GM23338 (cell line): Measurements from ENCODE around the gene STX8. TPM values are rescaled to one million over a fixed set of nuclear protein-coding genes. Genes with fewer than 3 reads are reported as not detected.

Experiments used
- ATAC-seq: fragments of 200-7000 bp; cut with Tn5 transposase; 3 replicates; pipeline ENCODE4 v1.9.1; 2020
- DNase-seq: peaks from one replicate; pipeline ENCODE4 v3.0.0-alpha.2; 2015; ENCODE audit warnings: low spot score
- H2AFZ ChIP-seq: fragments of 200-600 bp; sonication (generic); 2 replicates; pipeline ENCODE4 v1.8.0; 2016; ENCODE audit warnings: antibody characterized with exemption, mild to moderate bottlenecking, moderate library complexity
- H3F3A ChIP-seq: fragments of 200-600 bp; sonication (generic); replicated peaks from 2 replicates; pipeline ENCODE4 v1.8.0; 2017; ENCODE audit warnings: antibody characterized with exemption, mixed run types, low read depth
- H3K27ac ChIP-seq: fragments of 200-600 bp; sonication (generic); 2 replicates; pipeline ENCODE4 v1.6.1; 2016; ENCODE audit warnings: low read depth
- H3K27me3 ChIP-seq: fragments of 200-600 bp; sonication (generic); 2 replicates; pipeline ENCODE4 v1.8.0; 2016; ENCODE audit warnings: mild to moderate bottlenecking, mixed run types, moderate library complexity; ENCODE audit not compliant: insufficient read depth
- H3K36me3 ChIP-seq: fragments of 200-600 bp; sonication (generic); 2 replicates; pipeline ENCODE4 v1.8.0; 2016; ENCODE audit warnings: mild to moderate bottlenecking; ENCODE audit not compliant: insufficient read depth
- H3K4me1 ChIP-seq: fragments of 200-600 bp; sonication (generic); 2 replicates; pipeline ENCODE4 v1.8.0; 2016; ENCODE audit warnings: mild to moderate bottlenecking, moderate library complexity; ENCODE audit not compliant: insufficient read depth
- H3K4me2 ChIP-seq: fragments of 200-600 bp; sonication (generic); 2 replicates; pipeline ENCODE4 v1.7.1; 2017; ENCODE audit warnings: mixed run types
- H3K4me3 ChIP-seq: fragments of 200-600 bp; sonication (generic); 2 replicates; pipeline ENCODE4 v1.6.1; 2016; ENCODE audit warnings: mixed run types
- H3K79me2 ChIP-seq: fragments of 200-600 bp; sonication (generic); replicated peaks from 2 replicates; pipeline ENCODE4 v1.8.0; 2017; ENCODE audit warnings: mild to moderate bottlenecking; ENCODE audit not compliant: insufficient read depth
- H3K9me2 ChIP-seq: fragments of 200-600 bp; sonication (generic); 2 replicates; pipeline ENCODE4 v1.8.0; 2017; ENCODE audit not compliant: insufficient read depth
- H4K20me1 ChIP-seq: fragments of 200-600 bp; sonication (generic); replicated peaks from 2 replicates; pipeline ENCODE4 v1.8.0; 2017; ENCODE audit warnings: mild to moderate bottlenecking; ENCODE audit not compliant: insufficient read depth
- H3K27ac Mint-ChIP-seq: 2 replicates; pipeline ENCODE4 v1.8.0; 2020; ENCODE audit warnings: inconsistent platforms, mild to moderate bottlenecking, moderate library complexity, mixed read lengths
- H3K27me3 Mint-ChIP-seq: 3 replicates; pipeline ENCODE4 v1.8.0; 2022; ENCODE audit warnings: low read depth, mild to moderate bottlenecking, moderate library complexity, mixed read lengths, inconsistent platforms; ENCODE audit not compliant: insufficient read depth, poor library complexity
- H3K36me3 Mint-ChIP-seq: 3 replicates; pipeline ENCODE4 v1.8.0; 2021; ENCODE audit warnings: low read depth, mild to moderate bottlenecking, inconsistent platforms, moderate library complexity, mixed read lengths
- H3K4me1 Mint-ChIP-seq: 3 replicates; pipeline ENCODE4 v1.8.0; 2020; ENCODE audit warnings: mild to moderate bottlenecking, inconsistent platforms, mixed read lengths
- H3K4me3 Mint-ChIP-seq: 3 replicates; pipeline ENCODE4 v1.8.0; 2021; ENCODE audit warnings: moderate library complexity, mild to moderate bottlenecking, inconsistent platforms, mixed read lengths
- H3K9me3 Mint-ChIP-seq: 3 replicates; pipeline ENCODE4 v1.8.0; 2020; ENCODE audit warnings: moderate library complexity, mild to moderate bottlenecking, inconsistent platforms, mixed read lengths
- CREB1 ChIP-seq: fragments of 250-450 bp; sonication (Bioruptor Pico); IDR thresholded peaks from 2 replicates; pipeline ENCODE4 v1.5.0; 2020; ENCODE audit warnings: low read depth, mild to moderate bottlenecking, moderate library complexity
- CTCF ChIP-seq, 2 experiments: fragments of 200-600 bp in 1 of 2; sonication (generic) in 1 of 2; conservative IDR thresholded peaks; 2 replicates each; pipeline versions ENCODE4 v1.5.1 to v1.6.1; 2016 to 2017; ENCODE audit warnings: antibody characterized with exemption in 2 of 2, low read depth in 2 of 2, mild to moderate bottlenecking in 2 of 2, moderate library complexity in 1 of 2
- EZH2 ChIP-seq: fragments of 200-600 bp; sonication (generic); IDR thresholded peaks from one replicate; pipeline ENCODE4 v1.8.0; 2017; ENCODE audit warnings: antibody characterized with exemption, mild to moderate bottlenecking, low read depth; ENCODE audit not compliant: unreplicated experiment
- EZH2phosphoT487 ChIP-seq: fragments of 200-600 bp; sonication (generic); IDR thresholded peaks from one replicate; pipeline ENCODE4 v1.8.1; 2018; ENCODE audit warnings: antibody characterized with exemption; ENCODE audit not compliant: unreplicated experiment
- JUNB ChIP-seq: IDR thresholded peaks from one replicate; pipeline ENCODE4 v1.6.1; 2016; ENCODE audit warnings: antibody characterized with exemption; ENCODE audit not compliant: unreplicated experiment
- NANOG ChIP-seq: IDR thresholded peaks from 2 replicates; pipeline ENCODE4 v1.6.1; 2016; ENCODE audit warnings: antibody characterized with exemption, borderline replicate concordance
- POLR2AphosphoS5 ChIP-seq: IDR thresholded peaks from 2 replicates; pipeline ENCODE4 v1.6.1; 2016; ENCODE audit warnings: antibody characterized with exemption, low read depth
- REST ChIP-seq: IDR thresholded peaks from one replicate; pipeline ENCODE4 v1.6.1; 2018; ENCODE audit warnings: antibody characterized with exemption; ENCODE audit not compliant: unreplicated experiment
- ZNF331 ChIP-seq: fragments of 250-450 bp; sonication (Bioruptor Pico); IDR thresholded peaks from 2 replicates; pipeline ENCODE4 v1.5.0; 2020; ENCODE audit warnings: low read depth, mild to moderate bottlenecking, moderate library complexity
- polyA plus RNA-seq: library from polyadenylated mRNA; unstranded; fragments of >200 nt; fragmentation: Nextera tagmentation; extraction: Ambion mirVana; gene quantifications from 2 replicates; pipeline ENCODE4 v1.2.1, GENCODE V29; 2016
- total RNA-seq: library from RNA; depleted of rRNA; stranded (reverse); fragments of >200 nt; shearing (Covaris generic); gene quantifications from 2 replicates; pipeline ENCODE4 v1.2.3, GENCODE V29; 2014
- TF ChIP-seq, protein P1 (sequence below): fragments of 250-450 bp; sonication (Bioruptor Pico); IDR thresholded peaks from 2 replicates; pipeline ENCODE4 v1.5.0; 2020; ENCODE audit warnings: mild to moderate bottlenecking, moderate library complexity

STX8 gene
- total and polyA plus RNA-seq, 2 experiments from 2014 or later, result 59.4 to 82.3 TPM

- ATAC-seq (no peak), DNase-seq (no peak)
- Mint-ChIP-seq H3K27ac (no peak overlapping the region), H3K4me1 (peaks cover 47% of the 10 kb centered on the region), H3K27me3 (peaks cover 13% of the 10 kb centered on the region), H3K36me3 (no peaks in the 10 kb centered on the region; the same call in 2 of the 3 replicates), H3K4me3 (no peak overlapping the region), H3K9me3 (no peaks in the 10 kb centered on the region; the same call in 2 of the 3 replicates)
- Histone ChIP-seq H3K4me3 (no peak overlapping the region), H2AFZ (no peak overlapping the region), H3K27ac (no peak overlapping the region), H3K9me2 (no peaks in the 10 kb centered on the region), H3K79me2 (no peaks in the 10 kb centered on the region), H4K20me1 (no peaks in the 10 kb centered on the region), H3K4me1 (peaks cover 22% of the 10 kb centered on the region), H3K27me3 (peaks cover 12% of the 10 kb centered on the region; the same call in 1 of the 2 replicates), H3K4me2 (no peak overlapping the region), H3K36me3 (no peaks in the 10 kb centered on the region), H3F3A (no peaks in the 10 kb centered on the region)
- TF ChIP-seq EZH2phosphoT487 (no peak), CTCF (conservative IDR thresholded peaks at IDR 0.05; ENCODE audit: low read depth in 2 of 2) (no peak), JUNB (no peak), EZH2 (no peak), POLR2AphosphoS5 (no peak), CREB1 (CRISPR knock-in tag) (no peak), ZNF331 (CRISPR knock-in tag) (no peak), NANOG (no peak)
These were observed 332.6 kb downstream of the STX8 start for GRCh38 chr17:9242983-9243382.

DNA sequence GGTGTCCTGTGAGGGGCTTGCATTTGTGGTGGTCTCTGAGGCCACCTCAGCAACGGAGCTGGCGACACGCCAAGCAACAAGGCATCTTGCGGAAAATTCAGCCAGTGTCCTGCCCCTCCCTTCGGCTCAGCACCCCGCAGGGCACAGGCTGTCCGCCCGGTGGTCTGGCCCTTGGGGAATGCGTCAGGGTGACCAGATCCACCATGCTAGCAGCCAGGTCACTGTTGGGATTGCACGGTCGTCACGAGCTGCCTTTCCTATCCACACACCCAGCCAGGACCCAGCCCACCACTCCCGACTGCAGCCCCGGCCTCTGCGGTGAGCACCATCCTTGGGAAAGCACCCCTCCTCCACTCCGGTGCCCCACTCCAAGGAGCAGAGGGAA, 333.1 kb downstream of the STX8 start:
- H3K4me1 Mint-ChIP-seq, result peaks cover 47% of the 10 kb centered on the region
- DNase-seq (no peak), ATAC-seq (no peak)
- Histone ChIP-seq H3K79me2 (no peaks in the 10 kb centered on the region), H3K27me3 (peaks cover 12% of the 10 kb centered on the region; the same call in 1 of the 2 replicates), H3K4me1 (peaks cover 22% of the 10 kb centered on the region), H3K9me2 (no peaks in the 10 kb centered on the region), H3K27ac (no peak overlapping the region), H3F3A (no peaks in the 10 kb centered on the region), H2AFZ (no peak overlapping the region), H3K4me2 (no peak overlapping the region), H3K4me3 (no peak overlapping the region), H4K20me1 (no peaks in the 10 kb centered on the region), H3K36me3 (no peaks in the 10 kb centered on the region)
- H3K27ac Mint-ChIP-seq, result no peak overlapping the region
- no peaks in the 10 kb centered on the region; the same call in 2 of the 3 replicates for H3K36me3 Mint-ChIP-seq
- H3K9me3 Mint-ChIP-seq, result no peaks in the 10 kb centered on the region; the same call in 2 of the 3 replicates
- peaks cover 15% of the 10 kb centered on the region for H3K27me3 Mint-ChIP-seq
- no peak overlapping the region for H3K4me3 Mint-ChIP-seq
- no peak for TF ChIP-seq REST
- TF ChIP-seq ZNF331 (CRISPR knock-in tag), result no peak
- no peak for TF ChIP-seq JUNB
- TF ChIP-seq NANOG, result no peak
- TF ChIP-seq, protein P1, sequence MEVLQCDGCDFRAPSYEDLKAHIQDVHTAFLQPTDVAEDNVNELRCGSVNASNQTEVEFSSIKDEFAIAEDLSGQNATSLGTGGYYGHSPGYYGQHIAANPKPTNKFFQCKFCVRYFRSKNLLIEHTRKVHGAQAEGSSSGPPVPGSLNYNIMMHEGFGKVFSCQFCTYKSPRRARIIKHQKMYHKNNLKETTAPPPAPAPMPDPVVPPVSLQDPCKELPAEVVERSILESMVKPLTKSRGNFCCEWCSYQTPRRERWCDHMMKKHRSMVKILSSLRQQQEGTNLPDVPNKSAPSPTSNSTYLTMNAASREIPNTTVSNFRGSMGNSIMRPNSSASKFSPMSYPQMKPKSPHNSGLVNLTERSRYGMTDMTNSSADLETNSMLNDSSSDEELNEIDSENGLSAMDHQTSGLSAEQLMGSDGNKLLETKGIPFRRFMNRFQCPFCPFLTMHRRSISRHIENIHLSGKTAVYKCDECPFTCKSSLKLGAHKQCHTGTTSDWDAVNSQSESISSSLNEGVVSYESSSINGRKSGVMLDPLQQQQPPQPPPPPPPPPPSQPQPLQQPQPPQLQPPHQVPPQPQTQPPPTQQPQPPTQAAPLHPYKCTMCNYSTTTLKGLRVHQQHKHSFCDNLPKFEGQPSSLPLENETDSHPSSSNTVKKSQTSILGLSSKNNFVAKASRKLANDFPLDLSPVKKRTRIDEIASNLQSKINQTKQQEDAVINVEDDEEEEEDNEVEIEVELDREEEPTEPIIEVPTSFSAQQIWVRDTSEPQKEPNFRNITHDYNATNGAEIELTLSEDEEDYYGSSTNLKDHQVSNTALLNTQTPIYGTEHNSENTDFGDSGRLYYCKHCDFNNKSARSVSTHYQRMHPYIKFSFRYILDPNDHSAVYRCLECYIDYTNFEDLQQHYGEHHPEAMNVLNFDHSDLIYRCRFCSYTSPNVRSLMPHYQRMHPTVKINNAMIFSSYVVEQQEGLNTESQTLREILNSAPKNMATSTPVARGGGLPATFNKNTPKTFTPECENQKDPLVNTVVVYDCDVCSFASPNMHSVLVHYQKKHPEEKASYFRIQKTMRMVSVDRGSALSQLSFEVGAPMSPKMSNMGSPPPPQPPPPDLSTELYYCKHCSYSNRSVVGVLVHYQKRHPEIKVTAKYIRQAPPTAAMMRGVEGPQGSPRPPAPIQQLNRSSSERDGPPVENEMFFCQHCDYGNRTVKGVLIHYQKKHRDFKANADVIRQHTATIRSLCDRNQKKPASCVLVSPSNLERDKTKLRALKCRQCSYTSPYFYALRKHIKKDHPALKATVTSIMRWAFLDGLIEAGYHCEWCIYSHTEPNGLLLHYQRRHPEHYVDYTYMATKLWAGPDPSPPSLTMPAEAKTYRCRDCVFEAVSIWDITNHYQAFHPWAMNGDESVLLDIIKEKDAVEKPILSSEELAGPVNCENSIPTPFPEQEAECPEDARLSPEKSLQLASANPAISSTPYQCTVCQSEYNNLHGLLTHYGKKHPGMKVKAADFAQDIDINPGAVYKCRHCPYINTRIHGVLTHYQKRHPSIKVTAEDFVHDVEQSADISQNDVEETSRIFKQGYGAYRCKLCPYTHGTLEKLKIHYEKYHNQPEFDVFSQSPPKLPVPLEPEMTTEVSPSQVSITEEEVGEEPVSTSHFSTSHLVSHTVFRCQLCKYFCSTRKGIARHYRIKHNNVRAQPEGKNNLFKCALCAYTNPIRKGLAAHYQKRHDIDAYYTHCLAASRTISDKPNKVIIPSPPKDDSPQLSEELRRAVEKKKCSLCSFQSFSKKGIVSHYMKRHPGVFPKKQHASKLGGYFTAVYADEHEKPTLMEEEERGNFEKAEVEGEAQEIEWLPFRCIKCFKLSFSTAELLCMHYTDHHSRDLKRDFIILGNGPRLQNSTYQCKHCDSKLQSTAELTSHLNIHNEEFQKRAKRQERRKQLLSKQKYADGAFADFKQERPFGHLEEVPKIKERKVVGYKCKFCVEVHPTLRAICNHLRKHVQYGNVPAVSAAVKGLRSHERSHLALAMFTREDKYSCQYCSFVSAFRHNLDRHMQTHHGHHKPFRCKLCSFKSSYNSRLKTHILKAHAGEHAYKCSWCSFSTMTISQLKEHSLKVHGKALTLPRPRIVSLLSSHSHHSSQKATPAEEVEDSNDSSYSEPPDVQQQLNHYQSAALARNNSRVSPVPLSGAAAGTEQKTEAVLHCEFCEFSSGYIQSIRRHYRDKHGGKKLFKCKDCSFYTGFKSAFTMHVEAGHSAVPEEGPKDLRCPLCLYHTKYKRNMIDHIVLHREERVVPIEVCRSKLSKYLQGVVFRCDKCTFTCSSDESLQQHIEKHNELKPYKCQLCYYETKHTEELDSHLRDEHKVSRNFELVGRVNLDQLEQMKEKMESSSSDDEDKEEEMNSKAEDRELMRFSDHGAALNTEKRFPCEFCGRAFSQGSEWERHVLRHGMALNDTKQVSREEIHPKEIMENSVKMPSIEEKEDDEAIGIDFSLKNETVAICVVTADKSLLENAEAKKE (CRISPR knock-in tag), result no peak
- TF ChIP-seq POLR2AphosphoS5, result no peak
- TF ChIP-seq CREB1 (CRISPR knock-in tag), result no peak
- TF ChIP-seq EZH2, result no peak
- TF ChIP-seq EZH2phosphoT487, result no peak
